GM18502 (cell line): ENCODE results near the gene TMEM87A.
"Not testable (repeated sequence)": the region's sequence is repeated elsewhere in the genome, so short reads cannot be mapped to it uniquely, and the experiment has no call there.

Source experiments
- ATAC-seq: cut with Tn5 transposase; IDR thresholded peaks from one replicate; pipeline ENCODE4 v1.9.1; 2021; ENCODE audit warnings: mild to moderate bottlenecking; ENCODE audit not compliant: unreplicated experiment, poor library complexity

TMEM87A gene

DNA sequence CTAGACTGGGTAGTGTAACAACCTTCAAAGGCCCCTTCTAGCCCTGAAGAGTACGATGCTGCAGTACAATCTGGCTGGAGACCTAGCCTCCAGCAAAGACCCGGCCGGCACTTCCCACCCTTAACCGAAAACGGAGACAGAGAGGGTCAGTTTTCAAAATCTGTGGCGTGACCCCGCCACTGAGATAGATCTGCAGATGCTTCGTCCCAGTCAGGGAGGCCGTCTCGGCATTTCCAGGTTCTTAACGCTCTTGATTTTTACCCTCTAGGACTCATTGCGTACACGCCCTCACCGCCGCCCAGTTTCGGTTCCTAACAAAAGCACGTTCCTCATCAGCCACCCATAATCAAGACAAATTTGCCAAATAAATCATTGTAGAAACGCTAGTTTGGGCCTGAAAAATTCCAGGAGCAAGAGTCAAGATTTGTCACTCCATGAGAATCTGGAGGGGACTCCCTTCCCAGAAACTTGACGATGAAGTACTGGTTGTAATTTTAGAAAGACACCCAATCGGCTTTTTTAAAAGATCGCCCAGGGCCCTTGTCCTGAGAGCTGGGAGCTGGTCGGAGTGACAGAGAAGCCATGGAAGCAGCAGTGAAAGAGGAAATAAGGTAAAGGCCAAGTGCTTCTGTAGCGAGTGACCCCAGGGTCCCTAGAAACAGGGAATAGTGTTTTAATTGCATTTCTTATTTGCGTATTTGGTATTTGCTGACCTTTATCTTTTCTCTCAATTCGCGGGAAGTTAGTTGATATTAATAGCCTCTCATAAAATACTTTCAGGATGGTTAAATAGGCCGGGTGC is 868 bp upstream of the TMEM87A start:
- peak; percentile 41 for ATAC-seq

DNA sequence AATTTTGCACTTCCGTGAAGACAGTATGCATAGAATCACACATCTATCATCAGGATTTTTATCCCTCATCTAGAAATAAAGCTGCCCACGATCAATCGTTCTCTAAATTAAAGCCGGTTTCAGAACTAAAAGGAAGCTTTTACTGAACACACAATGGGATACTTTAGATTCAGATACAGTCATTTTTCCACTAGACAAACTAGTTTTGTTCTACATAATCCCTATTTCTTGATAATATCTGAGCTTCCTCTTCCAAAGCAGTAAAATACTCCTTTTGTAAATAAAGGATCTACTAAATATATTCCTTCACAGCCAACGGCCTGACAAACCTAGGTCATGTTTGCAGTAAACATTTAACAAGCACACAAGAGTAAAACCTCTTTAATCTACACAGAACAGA is 2.2 kb downstream of the TMEM87A start:
- ATAC-seq = no peak

DNA sequence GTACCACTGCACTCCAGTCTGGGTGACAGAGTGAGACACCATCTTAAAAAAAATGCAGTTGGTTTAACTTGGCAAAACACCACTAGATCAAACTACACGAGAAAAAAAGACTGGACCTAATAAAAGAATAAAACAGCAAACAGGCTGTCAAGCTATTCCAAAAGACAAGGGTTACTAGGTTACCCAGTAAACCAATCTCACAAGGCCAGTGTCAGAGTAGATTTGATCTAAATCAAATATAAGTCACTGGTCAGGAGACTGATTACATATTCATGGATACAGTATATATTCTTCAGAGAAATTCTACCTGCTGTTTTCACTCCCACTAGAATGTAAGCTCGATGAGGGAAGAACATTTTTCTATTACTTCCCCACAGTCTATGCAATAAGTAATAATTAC is 2.7 kb downstream of the TMEM87A start:
- ATAC-seq = no peak

DNA sequence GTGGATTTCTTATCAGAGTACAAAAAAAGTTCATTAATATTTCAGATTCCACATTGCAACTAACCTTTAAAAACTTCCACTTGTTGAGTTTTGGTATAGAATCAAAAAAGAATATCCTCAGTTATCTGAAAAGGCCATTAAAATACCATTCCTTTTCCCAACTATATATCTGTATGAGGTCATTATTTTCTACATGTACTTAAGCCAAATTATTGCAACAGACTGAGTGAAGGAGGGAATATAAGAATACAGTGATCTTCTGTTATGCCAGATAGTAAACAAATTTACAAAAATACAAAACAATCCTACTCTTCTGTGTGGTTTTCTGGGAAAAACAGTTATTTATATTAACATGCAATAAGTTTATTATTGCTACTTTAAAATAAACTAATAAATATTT is 5.9 kb downstream of the TMEM87A start:
- ATAC-seq = no peak

DNA sequence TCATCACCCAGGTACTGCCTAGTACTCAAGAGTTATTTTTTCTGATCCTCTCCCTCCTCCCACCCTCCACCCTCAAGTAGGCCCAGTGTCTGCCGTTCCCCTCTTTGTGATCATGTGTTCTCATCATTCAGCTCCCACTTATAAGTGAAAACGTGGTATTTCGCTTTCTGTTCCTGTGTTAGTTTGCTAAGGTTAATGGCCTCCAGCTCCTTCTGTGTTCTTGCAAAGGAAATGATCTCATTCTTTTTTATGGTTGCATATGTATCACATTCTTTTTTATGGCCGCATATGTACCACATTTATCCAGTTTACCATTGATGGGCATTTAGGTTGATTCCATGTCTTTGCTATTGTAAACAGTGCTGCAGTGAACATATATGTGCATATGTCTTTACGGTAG is 8.4 kb downstream of the TMEM87A start:
- no peak for ATAC-seq

DNA sequence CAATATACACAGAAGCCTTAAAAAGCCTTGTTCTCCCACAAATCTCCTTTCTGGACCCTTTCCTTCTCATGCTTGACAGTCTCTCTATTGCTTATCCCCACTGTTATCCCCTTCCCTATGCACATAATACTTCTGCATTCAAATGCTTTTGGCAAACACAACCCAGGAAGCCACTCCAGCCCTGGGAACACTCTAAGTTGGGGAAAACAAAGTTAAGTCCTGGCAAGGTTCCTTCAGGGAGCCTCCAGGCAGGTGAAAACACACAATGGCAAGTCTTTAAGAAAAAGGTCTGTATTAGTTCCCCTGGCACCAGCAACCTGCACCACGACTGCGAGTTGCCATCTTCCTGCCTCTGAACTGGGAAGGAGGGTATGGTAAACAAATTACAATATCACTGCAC is 19.9 kb downstream of the TMEM87A start:
- ATAC-seq = no peak

DNA sequence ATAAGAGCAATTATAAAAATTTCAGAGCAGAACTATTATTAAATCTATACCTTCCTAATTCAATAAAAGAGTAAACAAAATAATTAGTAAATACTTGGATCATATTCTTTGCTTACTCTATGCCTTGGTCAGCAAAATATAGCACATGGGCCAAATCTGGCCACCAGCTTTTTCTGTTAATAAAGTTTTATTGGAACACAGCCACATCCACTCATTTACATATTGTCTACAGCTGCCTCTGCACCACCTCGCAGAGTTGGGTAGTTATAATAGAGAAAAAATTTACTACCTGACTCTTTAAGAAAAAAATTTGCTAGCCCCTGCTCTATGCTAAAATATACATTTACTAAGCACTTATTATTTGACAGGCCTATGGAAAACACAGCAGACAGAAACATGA is 32.4 kb downstream of the TMEM87A start:
- no peak for ATAC-seq

DNA sequence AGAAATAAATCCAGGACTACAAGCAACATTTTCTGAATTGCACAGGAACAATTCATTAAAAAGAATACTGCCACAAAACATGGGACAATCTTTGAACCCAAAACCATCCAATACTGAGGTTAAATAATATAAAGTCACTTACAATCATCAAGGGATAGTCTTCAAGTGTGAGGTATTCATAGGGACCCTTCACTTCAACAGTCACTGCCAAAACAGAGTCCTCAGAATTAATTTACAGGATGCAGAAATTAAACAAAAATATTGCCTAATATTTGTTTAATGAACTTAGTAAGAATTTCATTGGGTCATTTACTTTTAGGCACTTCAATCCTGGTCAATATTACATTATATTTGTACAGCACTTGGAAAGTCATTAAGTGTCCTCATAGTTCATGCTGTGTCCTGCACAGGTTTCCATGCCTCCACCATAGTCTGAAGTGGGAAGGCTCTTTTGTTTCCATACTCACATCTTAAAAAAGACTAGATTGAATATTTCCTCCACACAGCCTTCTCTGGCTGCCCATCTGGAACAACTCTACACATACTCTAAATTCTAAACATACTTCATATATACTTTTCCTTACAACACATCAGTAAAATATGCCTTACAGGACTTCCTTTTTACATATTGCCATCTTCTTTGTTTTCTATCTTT is 33.6 kb downstream of the TMEM87A start:
- no peak for ATAC-seq

DNA sequence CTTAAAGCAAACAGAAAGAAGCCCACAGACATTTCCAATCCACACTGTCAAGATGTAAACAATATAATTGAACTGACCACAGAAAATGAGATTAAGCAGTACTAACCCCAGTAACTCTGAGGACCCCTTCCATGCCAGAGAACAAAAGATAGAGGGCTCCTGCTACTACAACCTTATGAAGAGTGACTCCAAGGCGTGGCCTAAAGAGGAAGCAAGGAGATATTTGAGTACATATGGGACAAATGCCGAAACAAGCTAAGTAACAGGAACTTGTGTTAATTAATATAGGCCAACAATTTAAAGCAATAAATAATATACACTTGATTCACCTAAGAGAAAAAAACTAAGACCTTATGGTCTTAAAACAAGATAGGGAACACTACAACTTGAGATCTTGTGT is 40.1 kb downstream of the TMEM87A start:
- ATAC-seq = no peak

DNA sequence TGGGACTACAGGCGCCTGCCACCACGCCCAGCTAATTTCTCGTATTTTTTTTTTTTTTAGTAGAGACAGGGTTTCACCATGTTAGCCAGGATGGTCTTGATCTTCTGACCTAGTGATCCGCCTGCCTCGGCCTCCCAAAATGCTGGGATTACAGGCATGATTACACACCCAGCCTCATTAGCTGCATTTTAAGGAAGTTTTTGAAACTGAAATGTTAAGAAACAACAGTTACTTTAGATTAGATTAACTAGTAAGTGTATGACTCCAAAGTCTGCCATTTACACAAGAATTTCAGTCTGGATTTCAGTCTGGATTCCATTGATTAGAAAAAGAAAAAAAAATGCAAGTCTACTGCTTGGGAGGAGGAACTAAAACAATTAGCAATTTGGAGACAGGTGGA is 40.6 kb downstream of the TMEM87A start:
- ATAC-seq = no peak

DNA sequence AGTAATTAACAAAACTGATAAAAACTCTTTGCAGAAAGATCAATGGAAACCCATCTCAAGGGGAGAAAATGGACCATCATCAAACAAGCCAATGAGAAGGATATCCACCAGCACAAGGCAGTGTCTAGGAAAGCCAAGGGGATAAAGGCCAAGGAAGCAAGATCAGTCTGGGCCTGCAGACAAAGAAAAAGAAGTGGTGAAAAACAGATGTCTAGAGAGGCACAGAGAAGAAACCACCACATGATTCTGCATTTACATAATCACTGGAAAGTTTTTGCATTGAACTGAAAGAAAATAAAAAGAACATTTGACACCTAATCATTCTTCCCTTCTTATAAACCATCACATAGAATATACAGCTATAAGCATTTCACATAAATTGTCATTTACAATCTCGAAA is 42.1 kb downstream of the TMEM87A start:
- ATAC-seq = no peak

DNA sequence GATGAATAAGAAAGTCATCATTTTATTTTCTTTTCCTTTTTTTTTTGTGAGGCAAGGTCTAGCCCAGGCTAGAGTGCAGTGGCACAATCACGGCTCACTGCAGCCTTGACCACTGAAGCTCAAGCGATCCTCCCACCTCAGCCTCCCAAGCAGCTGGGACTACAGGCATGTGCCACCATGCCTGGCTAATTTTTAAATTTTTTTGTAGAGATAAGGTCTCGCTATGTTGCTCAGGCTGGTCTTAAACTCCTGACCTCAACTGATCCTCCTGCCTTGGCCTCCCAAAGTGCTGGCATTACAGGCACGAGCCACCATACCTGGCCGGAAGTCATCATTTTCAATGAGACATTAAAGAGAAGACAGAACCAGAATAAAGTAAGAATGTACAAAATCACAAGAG is 44.3 kb downstream of the TMEM87A start:
- not testable (repeated sequence) for ATAC-seq

DNA sequence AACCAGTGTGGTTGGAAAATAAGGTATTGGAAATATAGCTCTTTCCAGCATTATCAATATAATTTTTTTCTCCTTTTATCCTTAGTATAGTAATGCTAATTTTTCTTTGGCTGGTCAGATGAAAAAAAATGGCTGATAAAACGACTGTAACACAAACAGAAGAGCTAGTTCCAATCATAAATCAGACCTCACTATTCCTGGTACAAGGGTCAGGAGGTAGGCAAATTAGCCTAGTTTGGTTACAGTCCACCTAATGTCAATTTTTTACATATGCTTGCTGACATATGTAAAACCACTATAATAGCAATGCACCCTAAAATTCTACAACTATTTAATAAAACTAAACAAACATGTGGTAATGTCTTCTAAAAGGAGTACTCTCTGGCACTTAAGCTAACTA is 45.2 kb downstream of the TMEM87A start:
- ATAC-seq = no peak

DNA sequence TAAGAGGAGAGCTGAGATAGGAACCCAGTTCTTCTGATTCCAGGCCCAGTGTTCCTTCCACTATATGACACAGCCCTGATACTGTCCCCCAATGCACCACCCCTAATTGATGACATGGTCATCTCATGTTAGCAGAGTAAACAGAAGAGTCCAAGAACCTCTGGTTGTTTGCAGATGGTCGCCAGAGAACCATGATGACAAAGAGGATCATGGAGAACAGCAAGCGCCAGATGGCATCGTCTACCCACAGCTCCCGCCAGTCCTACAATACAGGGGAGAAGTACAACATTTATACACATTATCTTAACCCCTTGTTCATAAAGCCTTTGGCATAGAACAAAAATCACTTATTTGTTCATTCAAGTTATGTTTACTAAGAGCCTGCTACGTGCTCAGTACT is 46.6 kb downstream of the TMEM87A start:
- ATAC-seq = no peak

DNA sequence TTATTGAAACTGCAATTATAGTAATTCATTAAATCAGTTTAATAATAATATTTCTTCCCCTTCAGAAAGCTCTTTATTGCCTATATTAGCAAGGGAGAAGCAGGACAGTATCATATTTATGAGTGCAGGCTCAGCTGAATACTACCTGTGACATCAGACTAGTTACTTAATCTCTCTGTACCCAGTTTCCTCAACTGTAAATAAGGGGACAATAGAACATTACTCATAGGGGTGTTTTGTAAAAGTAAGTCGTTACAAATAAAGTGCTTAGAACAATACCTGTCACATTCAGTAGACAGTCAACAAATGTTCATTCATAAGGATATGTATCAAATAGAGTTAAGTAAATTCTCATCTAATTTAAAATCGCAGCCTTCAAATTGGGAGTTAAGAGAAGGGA is 53.0 kb downstream of the TMEM87A start:
- no peak for ATAC-seq

DNA sequence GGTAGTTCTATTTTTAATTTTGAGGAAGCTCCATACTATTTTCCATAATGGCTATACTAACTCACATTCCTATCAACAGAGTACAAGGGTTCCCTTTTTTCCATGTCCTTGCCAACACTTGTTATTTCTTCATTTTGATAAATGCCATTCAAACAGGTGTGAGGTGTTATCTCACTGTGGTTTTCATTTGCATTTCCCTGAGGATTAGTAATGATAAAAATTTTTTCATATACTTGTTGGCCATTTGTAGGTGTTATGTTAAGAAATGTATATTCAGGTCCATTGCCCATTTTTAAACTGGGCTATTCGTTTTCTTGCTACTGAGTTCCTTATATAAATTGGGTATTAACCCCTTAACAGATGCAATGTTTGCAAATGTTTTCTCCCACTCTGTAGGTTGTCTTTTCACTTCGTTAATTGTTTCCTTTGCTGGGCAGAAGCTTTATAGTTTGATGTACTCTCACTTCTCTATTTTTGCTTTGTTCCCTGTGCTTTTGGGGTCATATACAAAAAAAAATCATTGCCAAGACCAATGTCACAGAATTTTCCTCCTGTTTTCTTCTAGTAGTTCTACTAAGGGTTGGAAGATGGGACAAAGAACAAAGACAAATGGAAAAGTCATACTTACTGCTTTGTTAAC is 54.2 kb downstream of the TMEM87A start:
- no peak for ATAC-seq

DNA sequence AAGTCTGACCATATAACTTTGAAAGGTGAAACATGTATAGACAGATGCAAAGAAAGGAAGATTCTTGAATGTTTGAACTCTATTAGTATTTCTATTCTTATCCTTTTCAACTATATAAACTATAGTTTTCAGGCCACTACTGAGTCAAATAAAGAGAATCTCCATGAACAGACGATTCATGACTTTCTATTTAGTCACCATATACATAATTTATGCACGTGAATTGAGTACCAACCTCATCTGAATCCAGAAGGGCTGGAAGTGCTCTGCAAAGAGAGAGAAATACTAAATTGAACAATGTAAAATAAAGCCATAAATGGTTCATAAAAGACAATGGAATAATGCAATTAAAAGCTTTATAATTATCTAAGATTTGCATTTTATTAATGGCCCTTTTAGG is 55.7 kb downstream of the TMEM87A start:
- ATAC-seq = no peak

DNA sequence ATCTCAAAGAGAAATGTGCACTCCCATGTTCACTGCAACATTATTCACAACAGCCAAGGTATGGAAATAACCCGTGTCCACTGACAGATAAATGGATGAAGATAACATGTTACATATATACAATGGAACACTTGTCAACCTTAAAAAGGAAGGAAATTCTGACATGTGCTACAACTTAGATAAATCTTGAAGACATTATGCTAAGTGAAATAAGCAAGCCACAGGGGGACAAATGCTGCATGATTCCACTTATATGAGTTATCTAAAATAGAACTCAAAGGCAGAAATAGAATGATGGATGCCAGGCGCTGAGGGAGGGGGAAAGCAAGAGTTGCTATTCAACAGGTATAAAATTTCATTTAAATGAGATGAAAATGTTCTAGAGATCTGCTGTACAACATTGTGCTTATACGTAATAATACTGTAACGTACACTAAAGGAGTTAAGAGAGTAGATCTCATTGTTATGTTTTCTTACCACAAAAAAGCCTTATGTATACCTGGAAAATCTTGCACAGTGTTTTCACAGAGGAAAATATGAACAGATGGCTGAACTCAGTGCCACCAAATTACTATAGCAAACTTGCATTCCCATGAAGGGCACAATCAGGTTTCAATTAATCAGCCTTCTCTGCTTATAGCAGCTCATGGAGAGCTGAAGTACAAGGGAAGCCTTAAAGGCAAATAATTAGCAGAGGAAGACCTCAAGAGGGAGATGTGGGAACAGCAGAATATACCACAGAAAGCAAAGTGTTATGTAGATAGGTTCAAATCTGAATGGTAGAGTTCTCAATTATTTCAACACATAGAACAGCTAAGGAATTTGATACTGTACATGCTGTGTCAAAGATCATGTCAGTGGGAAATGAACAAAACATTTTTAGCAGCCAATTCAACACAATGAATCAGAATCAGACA is 57.1 kb downstream of the TMEM87A start:
- no peak for ATAC-seq

DNA sequence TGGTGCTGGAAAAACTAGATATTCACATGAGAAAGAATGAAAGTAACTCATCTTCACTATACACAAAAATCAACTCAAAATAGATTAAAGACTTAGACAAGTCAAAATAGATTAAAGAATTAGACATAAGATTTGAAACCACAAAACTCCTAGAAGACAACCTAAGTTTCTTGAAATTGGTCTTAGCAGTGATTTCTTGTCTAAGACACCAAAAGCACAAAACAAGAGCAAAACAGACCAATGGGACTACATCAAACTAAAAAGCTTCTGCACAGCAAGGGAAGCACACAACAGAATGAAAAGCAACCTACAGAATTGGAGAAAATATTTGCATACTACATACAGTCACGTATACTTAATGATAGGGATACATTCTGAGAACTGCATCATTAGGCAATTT is 58.6 kb downstream of the TMEM87A start:
- ATAC-seq = no peak

DNA sequence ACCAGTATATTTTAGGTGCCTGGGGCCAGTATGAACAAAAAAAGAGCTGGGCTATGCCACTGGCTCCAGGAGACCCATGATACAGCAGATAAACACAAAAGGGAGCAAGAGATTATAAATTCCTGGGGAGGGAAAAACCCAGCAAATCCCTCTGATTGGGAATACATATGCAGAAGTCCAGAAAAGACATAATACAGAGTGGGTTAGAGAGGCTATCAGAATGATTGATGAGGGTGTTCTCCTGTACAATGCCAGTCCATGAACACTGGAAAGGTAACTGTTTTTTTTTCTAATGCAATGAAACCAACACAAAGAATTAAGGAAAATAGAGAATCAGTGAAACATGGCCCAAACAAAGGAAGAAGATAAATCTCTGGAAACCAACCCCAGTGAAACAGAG is 59.7 kb downstream of the TMEM87A start:
- ATAC-seq = no peak

DNA sequence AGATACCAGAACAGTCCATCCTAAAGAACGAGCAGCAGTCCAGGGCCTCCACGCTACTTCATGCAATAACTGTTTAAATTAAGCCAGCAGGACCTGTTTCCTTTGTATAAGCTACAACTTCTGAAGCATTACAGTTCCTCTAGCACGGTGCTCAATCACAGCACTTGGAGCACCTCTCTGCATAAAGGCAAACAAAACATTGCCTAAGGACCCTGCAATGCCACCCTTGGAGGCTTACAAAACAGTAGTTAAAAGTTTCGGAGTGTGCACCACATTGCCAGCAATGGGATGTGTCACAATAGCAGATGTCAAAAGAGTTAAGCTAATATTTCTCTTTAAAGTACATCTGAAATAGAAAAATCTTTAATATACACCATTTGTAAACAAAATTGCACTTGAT is 62.5 kb downstream of the TMEM87A start:
- no peak for ATAC-seq
